Trophoblast cell (in vitro differentiated cells and primary cell): ENCODE measurements around the gene SPATA6L.

Experiments used
- DNase-seq, 2 donors: peaks; one replicate each; pipeline ENCODE4 v3.0.0-alpha.2; 2016
- H2AFZ ChIP-seq: 2 replicates; pipeline ENCODE4 v1.6.1; 2013; ENCODE audit warnings: low read length, moderate library complexity, mild to moderate bottlenecking; ENCODE audit not compliant: insufficient read depth, poor library complexity
- H2AK5ac ChIP-seq: 2 replicates; pipeline ENCODE4 v1.6.1; 2013; ENCODE audit warnings: mild to moderate bottlenecking, low read length
- H2BK120ac ChIP-seq: 2 replicates; pipeline ENCODE4 v1.6.1; 2013; ENCODE audit warnings: low read length, mild to moderate bottlenecking, moderate library complexity; ENCODE audit not compliant: insufficient read depth, poor library complexity
- H2BK12ac ChIP-seq: 2 replicates; pipeline ENCODE4 v1.6.1; 2013; ENCODE audit warnings: mild to moderate bottlenecking, low read length, moderate library complexity
- H2BK5ac ChIP-seq: 2 replicates; pipeline ENCODE4 v1.6.1; 2013; ENCODE audit warnings: low read length, low read depth, moderate library complexity, mild to moderate bottlenecking; ENCODE audit not compliant: poor library complexity
- H3K14ac ChIP-seq: 2 replicates; pipeline ENCODE4 v1.6.1; 2013; ENCODE audit warnings: mild to moderate bottlenecking, low read length
- H3K18ac ChIP-seq: 2 replicates; pipeline ENCODE4 v1.6.1; 2013; ENCODE audit warnings: mild to moderate bottlenecking, low read length
- H3K23ac ChIP-seq: 2 replicates; pipeline ENCODE4 v1.6.1; 2013; ENCODE audit warnings: low read length
- H3K27ac ChIP-seq: 2 replicates; pipeline ENCODE4 v1.5.1; 2013; ENCODE audit warnings: low read depth, mild to moderate bottlenecking, inconsistent platforms, low read length, moderate library complexity
- H3K27me3 ChIP-seq: 2 replicates; pipeline ENCODE4 v1.6.1; 2013; ENCODE audit warnings: inconsistent platforms, mild to moderate bottlenecking, low read length, moderate library complexity; ENCODE audit not compliant: insufficient read depth
- H3K36me3 ChIP-seq, 2 experiments: 1 replicate in 1 of 2; 2 replicates in 1 of 2; pipeline ENCODE4 v1.6.1; 2013; ENCODE audit warnings: low read length in 2 of 2, mild to moderate bottlenecking in 2 of 2, moderate library complexity in 1 of 2; ENCODE audit not compliant: insufficient read depth in 2 of 2, control insufficient read depth in 1 of 2
- H3K4ac ChIP-seq: 2 replicates; pipeline ENCODE4 v1.6.1; 2013; ENCODE audit warnings: low read depth, mild to moderate bottlenecking, low read length, moderate library complexity
- H3K4me1 ChIP-seq, 2 experiments: 1 replicate in 1 of 2; 2 replicates in 1 of 2; pipeline ENCODE4 v1.6.1; 2013; ENCODE audit warnings: low read length in 2 of 2, mild to moderate bottlenecking in 2 of 2, moderate library complexity in 1 of 2; ENCODE audit not compliant: insufficient read depth in 2 of 2, control insufficient read depth in 1 of 2
- H3K4me2 ChIP-seq: 2 replicates; pipeline ENCODE4 v1.6.1; 2013; ENCODE audit warnings: inconsistent platforms, mild to moderate bottlenecking, low read length, moderate library complexity
- H3K4me3 ChIP-seq: 2 replicates; pipeline ENCODE4 v1.5.1; 2013; ENCODE audit warnings: mild to moderate bottlenecking, low read depth, low read length, inconsistent platforms
- H3K79me1 ChIP-seq: one replicate; pipeline ENCODE4 v1.6.1; 2013; ENCODE audit warnings: low read length
- H3K79me2 ChIP-seq: 2 replicates; pipeline ENCODE4 v1.6.1; 2013; ENCODE audit warnings: low read length, mild to moderate bottlenecking; ENCODE audit not compliant: control insufficient read depth, insufficient read depth, poor library complexity
- H3K9ac ChIP-seq: 2 replicates; pipeline ENCODE4 v1.6.1; 2013; ENCODE audit warnings: mild to moderate bottlenecking, low read length
- H3K9me3 ChIP-seq: 2 replicates; pipeline ENCODE4 v1.6.1; 2013; ENCODE audit warnings: low read depth, mild to moderate bottlenecking, control low read depth, inconsistent platforms, low read length; ENCODE audit not compliant: insufficient read depth
- H4K12ac ChIP-seq: 2 replicates; pipeline ENCODE4 v1.6.1; 2013; ENCODE audit warnings: low read depth, mild to moderate bottlenecking, low read length, moderate library complexity
- H4K8ac ChIP-seq: 2 replicates; pipeline ENCODE4 v1.6.1; 2013; ENCODE audit warnings: low read depth, mild to moderate bottlenecking, low read length, moderate library complexity
- H4K91ac ChIP-seq: one replicate; pipeline ENCODE4 v1.6.1; 2013; ENCODE audit warnings: low read depth, mild to moderate bottlenecking, low read length, moderate library complexity
- WGBS: extraction: QIAGEN DNeasy Blood & Tissue Kit; methylation state at CpG from one replicate; pipeline ENCODE4 v1.1.7; 2013; ENCODE audit warnings: missing lambda C conversion rate; ENCODE audit not compliant: insufficient read length, insufficient coverage; ENCODE audit errors: extremely low coverage; 5-methylcytosine and 5-hydroxymethylcytosine counted together

Gene SPATA6L

DNA sequence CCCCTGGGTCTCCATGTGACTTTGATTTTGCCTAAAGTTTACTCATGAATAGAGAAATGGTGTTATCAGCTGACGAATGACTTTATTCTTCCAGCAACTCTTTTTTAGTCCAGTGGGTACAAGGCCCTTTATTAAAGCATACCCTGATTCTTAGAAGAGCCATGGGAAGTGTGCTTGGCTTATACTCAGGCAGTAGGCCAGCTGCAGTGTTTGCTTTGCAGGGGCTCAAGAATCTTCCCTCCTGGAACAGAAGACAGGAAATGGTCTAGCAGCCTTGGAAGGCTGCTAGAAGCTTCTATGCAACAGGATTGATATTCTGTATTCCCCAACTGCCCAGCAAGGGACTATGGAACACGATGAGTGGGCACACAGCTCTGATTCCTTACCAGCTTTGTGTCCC is 77.6 kb downstream of the SPATA6L start:
- H3K4ac ChIP-seq = no peak overlapping the region
- H3K4me1 ChIP-seq = peaks cover 2 to 14% of the 10 kb centered on the region in 2 experiments
- H4K8ac ChIP-seq = no peak overlapping the region
- H3K36me3 ChIP-seq = no peaks in the 10 kb centered on the region
- no peak overlapping the region for H2BK5ac ChIP-seq
- no peak overlapping the region for H3K9ac ChIP-seq
- DNase-seq = no peak
- H3K27me3 ChIP-seq = no peaks in the 10 kb centered on the region
- H3K9me3 ChIP-seq = no peaks in the 10 kb centered on the region
- no peak overlapping the region for H2AFZ ChIP-seq
- no peak overlapping the region for H4K91ac ChIP-seq
- H3K14ac ChIP-seq = no peak overlapping the region
- H2BK120ac ChIP-seq = no peak overlapping the region
- H4K12ac ChIP-seq = no peak overlapping the region
- no peak overlapping the region for H2BK12ac ChIP-seq
- no peak overlapping the region for H3K23ac ChIP-seq
- no peak overlapping the region for H3K4me2 ChIP-seq
- H2AK5ac ChIP-seq = no peak overlapping the region
- no peak overlapping the region for H3K18ac ChIP-seq
- H3K79me2 ChIP-seq = no peaks in the 10 kb centered on the region
- peaks cover 3% of the 10 kb centered on the region for H3K79me1 ChIP-seq
- no peak overlapping the region for H3K27ac ChIP-seq
- no peak overlapping the region for H3K4me3 ChIP-seq
- no CpG with 5 or more reads among the region's 2 CpGs for WGBS

DNA sequence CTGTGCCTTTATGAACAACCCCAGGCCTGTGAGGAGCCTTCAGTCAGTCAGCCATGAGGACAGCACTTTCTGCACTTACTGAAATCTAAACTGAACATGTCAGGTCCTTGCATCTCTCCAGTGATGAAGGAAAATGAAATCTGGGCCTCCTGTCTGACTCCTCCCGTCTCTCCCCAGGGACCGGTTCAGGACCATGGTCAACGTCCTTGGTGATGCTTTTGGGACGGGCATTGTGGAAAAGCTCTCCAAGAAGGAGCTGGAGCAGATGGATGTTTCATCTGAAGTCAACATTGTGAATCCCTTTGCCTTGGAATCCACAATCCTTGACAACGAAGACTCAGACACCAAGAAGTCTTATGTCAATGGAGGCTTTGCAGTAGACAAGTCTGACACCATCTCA is 81.1 kb downstream of the SPATA6L start:
- H3K18ac ChIP-seq = no peak overlapping the region

DNA sequence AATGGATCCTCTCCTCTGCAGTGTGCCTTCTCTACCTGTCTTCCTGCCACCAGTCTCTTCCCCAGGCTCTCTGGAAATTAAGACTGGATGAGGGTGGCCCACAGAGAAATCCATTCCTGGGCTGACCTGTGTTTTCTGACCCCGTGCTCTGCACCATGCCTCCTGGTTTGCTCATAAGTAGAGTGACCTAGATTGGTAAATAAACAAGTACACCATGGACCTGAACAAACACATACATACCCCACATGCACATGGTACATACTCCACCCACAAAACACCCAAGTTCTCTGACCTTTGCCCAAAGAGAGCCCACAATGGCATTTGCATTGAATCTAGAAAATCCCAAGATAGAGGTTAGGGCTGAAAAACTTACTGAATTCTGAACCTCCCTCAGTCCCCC is 81.6 kb downstream of the SPATA6L start:
- WGBS = no CpG with 5 or more reads among the region's 1 CpG
- no peak overlapping the region for H3K4ac ChIP-seq
- H2BK12ac ChIP-seq = no peak overlapping the region
- no peak overlapping the region for H2AFZ ChIP-seq
- H3K9ac ChIP-seq = no peak overlapping the region
- no peak overlapping the region for H3K23ac ChIP-seq
- no peak for DNase-seq
- H2AK5ac ChIP-seq = no peak overlapping the region
- H3K27ac ChIP-seq = no peak overlapping the region
- H4K8ac ChIP-seq = no peak overlapping the region
- peaks cover 2% of the 10 kb centered on the region for H3K79me1 ChIP-seq
- peaks cover 2% of the 10 kb centered on the region for H3K9me3 ChIP-seq
- H3K4me2 ChIP-seq = no peak overlapping the region
- no peak overlapping the region for H4K12ac ChIP-seq
- H3K14ac ChIP-seq = no peak overlapping the region
- no peak overlapping the region for H4K91ac ChIP-seq
- no peaks in the 10 kb centered on the region for H3K36me3 ChIP-seq
- no peak overlapping the region for H2BK5ac ChIP-seq
- no peak overlapping the region for H2BK120ac ChIP-seq
- H3K27me3 ChIP-seq = no peaks in the 10 kb centered on the region
- no peak overlapping the region for H3K4me3 ChIP-seq
- H3K4me1 ChIP-seq = peaks cover 0 to 1% of the 10 kb centered on the region in 2 experiments
- H3K79me2 ChIP-seq = no peaks in the 10 kb centered on the region
- H3K18ac ChIP-seq = no peak overlapping the region

More for the DNA sequence above, 81.1 kb downstream of the SPATA6L start:
- peaks cover 2% of the 10 kb centered on the region for H3K79me1 ChIP-seq
- no peak overlapping the region for H2AFZ ChIP-seq
- no peaks in the 10 kb centered on the region for H3K27me3 ChIP-seq
- H2AK5ac ChIP-seq = no peak overlapping the region
- no peak overlapping the region for H3K27ac ChIP-seq
- H3K36me3 ChIP-seq = no peaks in the 10 kb centered on the region
- H3K4me2 ChIP-seq = no peak overlapping the region
- no peak overlapping the region for H4K12ac ChIP-seq
- H2BK120ac ChIP-seq = no peak overlapping the region
- no peak overlapping the region for H3K9ac ChIP-seq
- H4K91ac ChIP-seq = no peak overlapping the region
- H2BK12ac ChIP-seq = no peak overlapping the region
- no peak overlapping the region for H3K14ac ChIP-seq
- no peak overlapping the region for H3K23ac ChIP-seq
- H3K4me3 ChIP-seq = no peak overlapping the region
- WGBS = no CpG with 5 or more reads among the region's 5 CpGs
- peaks cover 2% of the 10 kb centered on the region for H3K9me3 ChIP-seq
- no peak for DNase-seq
- no peaks in the 10 kb centered on the region for H3K79me2 ChIP-seq
- H3K4me1 ChIP-seq = peaks cover 0 to 3% of the 10 kb centered on the region in 2 experiments
- H2BK5ac ChIP-seq = no peak overlapping the region
- no peak overlapping the region for H3K4ac ChIP-seq
- H4K8ac ChIP-seq = no peak overlapping the region

DNA sequence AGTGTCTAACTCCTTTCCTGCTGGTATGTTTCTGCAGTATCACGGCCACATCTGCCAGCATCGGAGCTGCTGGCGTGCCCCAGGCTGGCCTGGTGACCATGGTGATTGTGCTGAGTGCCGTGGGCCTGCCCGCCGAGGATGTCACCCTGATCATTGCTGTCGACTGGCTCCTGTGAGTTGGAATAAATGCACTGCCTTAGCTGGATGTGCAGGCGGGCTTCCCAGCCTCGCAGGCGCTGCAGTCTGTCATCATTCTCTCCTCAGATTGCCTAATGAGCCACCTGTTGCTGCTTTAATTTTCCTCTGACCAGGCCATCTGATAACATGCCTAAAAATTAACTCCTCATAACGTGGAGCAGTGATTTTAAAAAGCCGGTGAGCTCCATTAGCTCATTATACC is 83.3 kb downstream of the SPATA6L start:
- no peak overlapping the region for H4K12ac ChIP-seq
- H3K14ac ChIP-seq = no peak overlapping the region
- DNase-seq = peak in 1 of 2 donors; percentile 4
- no peak overlapping the region for H2AK5ac ChIP-seq
- WGBS = no CpG with 5 or more reads among the region's 12 CpGs
- H3K36me3 ChIP-seq = no peaks in the 10 kb centered on the region
- no peak overlapping the region for H3K4ac ChIP-seq
- H2BK5ac ChIP-seq = no peak overlapping the region
- H3K4me1 ChIP-seq = peaks cover 0 to 1% of the 10 kb centered on the region in 2 experiments
- H2BK12ac ChIP-seq = no peak overlapping the region
- H3K79me2 ChIP-seq = no peaks in the 10 kb centered on the region
- H3K79me1 ChIP-seq = no peaks in the 10 kb centered on the region
- no peak overlapping the region for H4K8ac ChIP-seq
- H3K23ac ChIP-seq = no peak overlapping the region
- no peak overlapping the region for H4K91ac ChIP-seq
- H3K27me3 ChIP-seq = no peaks in the 10 kb centered on the region
- no peak overlapping the region for H3K9ac ChIP-seq
- no peak overlapping the region for H3K4me2 ChIP-seq
- no peak overlapping the region for H2AFZ ChIP-seq
- no peak overlapping the region for H2BK120ac ChIP-seq
- H3K27ac ChIP-seq = no peak overlapping the region
- peak overlapping the region; percentile 20 for H3K4me3 ChIP-seq
- peaks cover 2% of the 10 kb centered on the region for H3K9me3 ChIP-seq
- no peak overlapping the region for H3K18ac ChIP-seq
